ENCODE measurements around the gene CDH23.

DNA sequence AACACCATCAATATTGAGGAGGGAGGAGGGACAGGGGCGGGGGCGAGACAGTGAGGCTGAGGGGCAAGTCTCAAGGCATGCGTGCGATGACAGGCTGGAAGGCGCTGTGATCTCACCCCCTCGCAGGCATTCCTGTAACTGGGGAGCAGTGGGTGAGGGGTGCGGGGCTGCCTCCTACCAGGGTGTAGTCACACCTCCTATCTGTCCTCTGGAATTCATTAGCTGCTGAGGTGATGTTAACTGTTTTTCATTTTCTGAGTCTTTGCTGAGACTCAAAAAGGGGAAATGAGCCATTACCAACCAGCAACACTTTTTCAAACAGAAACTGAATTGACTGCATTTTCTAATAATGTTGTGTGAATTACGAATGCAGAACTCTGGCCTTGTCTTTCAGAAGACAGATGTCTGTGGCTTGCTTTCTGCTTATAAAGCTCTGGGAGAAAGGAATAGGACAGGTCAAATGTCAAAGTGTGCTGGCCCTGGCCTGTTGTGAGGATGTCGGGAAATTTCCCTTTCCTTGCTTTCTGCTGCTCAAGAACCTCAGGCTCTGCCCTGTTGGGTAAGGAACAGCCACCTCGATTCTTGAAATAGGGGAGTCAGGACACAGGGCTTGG lies 23.7 kb upstream of the CDH23 start:
- no peak for TF ChIP-seq FOXK2 (IDR thresholded peaks at IDR 0.05)
- TF ChIP-seq SP1 (IDR thresholded peaks at IDR 0.05), result no peak
- no peak for TF ChIP-seq TARDBP (IDR thresholded peaks at IDR 0.05)
- no peak for TF ChIP-seq ELF4 (IDR thresholded peaks at IDR 0.05)
- no peak for TF ChIP-seq FOXM1 (IDR thresholded peaks at IDR 0.05; ENCODE audit: borderline replicate concordance)
- TF ChIP-seq L3MBTL2 (conservative IDR thresholded peaks at IDR 0.05), result no peak

Data from HEK293T (cell line).